Endothelial cell of umbilical vein (primary cell): ENCODE data around the gene MIGA2.

ENCODE experiments used
- CTCF ChIP-seq, 2 donors: IDR thresholded peaks; 1 replicate in 1 of 2; 2 replicates in 1 of 2; pipeline ENCODE4 v1.5.1; 2011; ENCODE audit warnings: low read length in 2 of 2, mild to moderate bottlenecking in 2 of 2, moderate library complexity in 2 of 2, control low read depth in 1 of 2, inconsistent platforms in 1 of 2, low read depth in 1 of 2; ENCODE audit not compliant: insufficient read depth in 1 of 2; ENCODE audit errors: extremely low read depth in 1 of 2
- EZH2 ChIP-seq: IDR thresholded peaks from 2 replicates; pipeline ENCODE4 v1.6.1; 2012; ENCODE audit warnings: borderline replicate concordance, low read depth, mild to moderate bottlenecking, moderate library complexity, low read length, inconsistent platforms; ENCODE audit not compliant: severe bottlenecking
- FOS ChIP-seq: IDR thresholded peaks from 2 replicates; pipeline ENCODE4 v1.6.1; 2011; ENCODE audit warnings: mild to moderate bottlenecking, low read length, moderate library complexity, borderline replicate concordance; ENCODE audit not compliant: insufficient read depth
- GATA2 ChIP-seq: IDR thresholded peaks from 2 replicates; pipeline ENCODE4 v1.7.0; 2011; ENCODE audit warnings: low read depth, mild to moderate bottlenecking, moderate library complexity, mixed read lengths, low read length; ENCODE audit not compliant: insufficient read length, insufficient read depth
- JUN ChIP-seq: IDR thresholded peaks from 2 replicates; pipeline ENCODE4 v1.6.1; 2011; ENCODE audit warnings: borderline replicate concordance, low read depth; ENCODE audit not compliant: insufficient read length, insufficient read depth
- MAX ChIP-seq: IDR thresholded peaks from 2 replicates; pipeline ENCODE4 v1.6.1; 2011; ENCODE audit not compliant: insufficient read depth, insufficient read length
- MYC ChIP-seq: IDR thresholded peaks from one replicate; pipeline ENCODE4 v1.6.1; 2011; ENCODE audit warnings: mild to moderate bottlenecking, low read depth, low read length
- POLR2A ChIP-seq: IDR thresholded peaks from 2 replicates; pipeline ENCODE4 v1.6.1; 2012; ENCODE audit warnings: low read depth, mild to moderate bottlenecking, control low read depth, low read length
- POLR2AphosphoS5 ChIP-seq: IDR thresholded peaks from 2 replicates; pipeline ENCODE4 v1.6.1; 2012; ENCODE audit warnings: low read depth, mild to moderate bottlenecking, control low read depth, low read length, moderate library complexity; ENCODE audit not compliant: insufficient read depth

GRCh38 chr9:128986671-128987070 lies 49.8 kb upstream of the MIGA2 start:
- no peak for TF ChIP-seq POLR2AphosphoS5
- no peak for TF ChIP-seq POLR2A
- TF ChIP-seq EZH2, result no peak
- TF ChIP-seq CTCF (IDR thresholded peaks at IDR 0.05; ENCODE audit: extremely low read depth in 1 of 2, insufficient read depth in 1 of 2, low read depth in 1 of 2, low read length in 2 of 2), result no peak
- no peak for TF ChIP-seq JUN
- no peak for TF ChIP-seq MAX
- TF ChIP-seq GATA2, result no peak
- TF ChIP-seq MYC, result no peak
- TF ChIP-seq FOS, result no peak
